Mammary epithelial cell (primary cell): ENCODE measurements around the gene DDX1.

Source experiments
- CTCF ChIP-seq, 2 donors: IDR thresholded peaks in 1 of 2; conservative IDR thresholded peaks in 1 of 2; 2 replicates each; pipeline ENCODE4 v1.5.1; 2011 to 2012; ENCODE audit warnings: inconsistent platforms in 2 of 2, low read length in 2 of 2, mild to moderate bottlenecking in 2 of 2, control low read depth in 1 of 2, low read depth in 1 of 2; ENCODE audit not compliant: insufficient read depth in 1 of 2; ENCODE audit errors: extremely low read depth in 1 of 2
- EZH2 ChIP-seq: IDR thresholded peaks from 2 replicates; pipeline ENCODE4 v1.6.1; 2012; ENCODE audit warnings: low read length, inconsistent platforms, borderline replicate concordance

GRCh38 chr2:15651367-15651727 is 59.7 kb downstream of the DDX1 start:
- TF ChIP-seq CTCF (conservative IDR thresholded peaks at IDR 0.05 in 1 of 2, IDR thresholded peaks at IDR 0.05 in 1 of 2; ENCODE audit: extremely low read depth in 1 of 2, insufficient read depth in 1 of 2, low read depth in 1 of 2, low read length in 2 of 2), result no peak
- no peak for TF ChIP-seq EZH2
